Measurements from ENCODE around the gene ARMC5.
"Not testable (repeated sequence)": the region's sequence is repeated elsewhere in the genome, so short reads cannot be mapped to it uniquely, and the experiment has no call there.

ARMC5 gene

GRCh38 chr16:31435341-31436220 is 23.7 kb upstream of the ARMC5 start:
- no peak for DNase-seq

- DNase-seq: no peak
Measured at GRCh38 chr16:31436221-31437045, 22.9 kb upstream of the ARMC5 start.

GRCh38 chr16:31438414-31438813 is 20.9 kb upstream of the ARMC5 start:
- no peak for DNase-seq

GRCh38 chr16:31439023-31439422 is 20.3 kb upstream of the ARMC5 start:
- DNase-seq: not testable (repeated sequence)

GRCh38 chr16:31439519-31439918 is 19.8 kb upstream of the ARMC5 start:
- DNase-seq: no peak

- no peak for DNase-seq
Measured at GRCh38 chr16:31440516-31441184, 18.7 kb upstream of the ARMC5 start.

- no peak for DNase-seq
Measured at GRCh38 chr16:31441956-31442355, 17.3 kb upstream of the ARMC5 start.

GRCh38 chr16:31445931-31446330 is 13.4 kb upstream of the ARMC5 start:
- DNase-seq: not testable (repeated sequence)

- no peak for DNase-seq
Measured at GRCh38 chr16:31451201-31451600, 8.1 kb upstream of the ARMC5 start.

GRCh38 chr16:31451681-31452351 is 7.5 kb upstream of the ARMC5 start:
- DNase-seq: peak; percentile 61

- DNase-seq: no peak
Measured at GRCh38 chr16:31452631-31453106, 6.6 kb upstream of the ARMC5 start.

GRCh38 chr16:31453255-31454204 is 5.8 kb upstream of the ARMC5 start:
- DNase-seq: no peak

- DNase-seq: no peak
Measured at GRCh38 chr16:31455601-31456314, 3.5 kb upstream of the ARMC5 start.

- no peak for DNase-seq
Measured at GRCh38 chr16:31456988-31457360, 2.3 kb upstream of the ARMC5 start.

- DNase-seq: peak; percentile 17
Measured at GRCh38 chr16:31458073-31458843, 1.0 kb upstream of the ARMC5 start.

- DNase-seq: peak; percentile 98
Measured at GRCh38 chr16:31459687-31460581, 633 bp downstream of the ARMC5 start.

- DNase-seq: peak; percentile 33
Measured at GRCh38 chr16:31460582-31461002, 1.3 kb downstream of the ARMC5 start.

- no peak for DNase-seq
Measured at GRCh38 chr16:31461201-31461920, 2.1 kb downstream of the ARMC5 start.

All from SHP77 treated with DMSO at 0.1 percent for 48 hours (cell line).